ENCODE results near the gene CSF1R.
"Not testable (repeated sequence)": the region's sequence is repeated elsewhere in the genome, so short reads cannot be mapped to it uniquely, and the experiment has no call there.

CSF1R gene

GRCh38 chr5:150057052-150057451, 29.3 kb downstream of the CSF1R start:
- no peak for DNase-seq (ENCODE audit: low read depth in 2 of 2, low spot score in 1 of 2)

- no peak for DNase-seq (ENCODE audit: low read depth in 2 of 2, low spot score in 1 of 2)
These were observed 30.3 kb downstream of the CSF1R start for GRCh38 chr5:150056075-150056443.

- DNase-seq (ENCODE audit: low read depth in 2 of 2, low spot score in 1 of 2), result no peak
These were observed 30.9 kb downstream of the CSF1R start for GRCh38 chr5:150055326-150056074.

GRCh38 chr5:150054569-150054968, 31.8 kb downstream of the CSF1R start:
- DNase-seq (ENCODE audit: low read depth in 2 of 2, low spot score in 1 of 2), result no peak

- no peak for DNase-seq (ENCODE audit: low read depth in 2 of 2, low spot score in 1 of 2)
These were observed 32.5 kb downstream of the CSF1R start for GRCh38 chr5:150053713-150054392.

GRCh38 chr5:150052956-150053712, 33.2 kb downstream of the CSF1R start:
- no peak for DNase-seq (ENCODE audit: low read depth in 2 of 2, low spot score in 1 of 2)

- DNase-seq (ENCODE audit: low read depth in 2 of 2, low spot score in 1 of 2), result no peak
These were observed 34.0 kb downstream of the CSF1R start for GRCh38 chr5:150052226-150052955.

- DNase-seq (ENCODE audit: low read depth in 2 of 2, low spot score in 1 of 2), result no peak
These were observed 34.6 kb downstream of the CSF1R start for GRCh38 chr5:150051657-150052195.

- not testable (repeated sequence) for DNase-seq (ENCODE audit: low read depth in 2 of 2, low spot score in 1 of 2)
These were observed 36.1 kb downstream of the CSF1R start for GRCh38 chr5:150050172-150050811.

GRCh38 chr5:150046031-150046430, 40.3 kb downstream of the CSF1R start:
- no peak for DNase-seq (ENCODE audit: low read depth in 2 of 2, low spot score in 1 of 2)

GRCh38 chr5:150045549-150045948, 40.8 kb downstream of the CSF1R start:
- DNase-seq (ENCODE audit: low read depth in 2 of 2, low spot score in 1 of 2), result no peak

GRCh38 chr5:150044712-150045111, 41.6 kb downstream of the CSF1R start:
- no peak for DNase-seq (ENCODE audit: low read depth in 2 of 2, low spot score in 1 of 2)

- DNase-seq (ENCODE audit: low read depth in 2 of 2, low spot score in 1 of 2), result no peak
These were observed 42.0 kb downstream of the CSF1R start for GRCh38 chr5:150044329-150044681.

GRCh38 chr5:150043657-150044328, 42.6 kb downstream of the CSF1R start:
- no peak for DNase-seq (ENCODE audit: low read depth in 2 of 2, low spot score in 1 of 2)

GRCh38 chr5:150042459-150042858, 43.9 kb downstream of the CSF1R start:
- DNase-seq (ENCODE audit: low read depth in 2 of 2, low spot score in 1 of 2), result no peak

- DNase-seq (ENCODE audit: low read depth in 2 of 2, low spot score in 1 of 2), result no peak
These were observed 47.8 kb downstream of the CSF1R start for GRCh38 chr5:150038547-150038946.

- no peak for DNase-seq (ENCODE audit: low read depth in 2 of 2, low spot score in 1 of 2)
These were observed 49.8 kb downstream of the CSF1R start for GRCh38 chr5:150036513-150036912.

GRCh38 chr5:150035139-150035895, 51.0 kb downstream of the CSF1R start:
- no peak for DNase-seq (ENCODE audit: low read depth in 2 of 2, low spot score in 1 of 2)

GRCh38 chr5:150034662-150035061, 51.7 kb downstream of the CSF1R start:
- DNase-seq (ENCODE audit: low read depth in 2 of 2, low spot score in 1 of 2), result no peak

Data from stimulated activated CD8-positive, alpha-beta memory T cell treated with anti-CD3 and anti-CD28 coated beads, Interleukin-4, amount 100 ng/mL, for 4 hours (primary cell).